Stomach smooth muscle (tissue), 2 donors: Measurements from ENCODE around the gene LRMDA.

ENCODE experiments used
- H3K27ac ChIP-seq: one replicate; pipeline ENCODE4 v1.7.0; 2013; ENCODE audit warnings: mild to moderate bottlenecking, low read length, inconsistent platforms
- H3K27me3 ChIP-seq, 2 donors: one replicate each; pipeline ENCODE4 v1.7.0; 2013; ENCODE audit warnings: low read length in 2 of 2; ENCODE audit not compliant: insufficient read depth in 2 of 2, control insufficient read depth in 1 of 2
- H3K36me3 ChIP-seq, 2 donors: one replicate each; pipeline ENCODE4 v1.7.0; 2013; ENCODE audit warnings: low read length in 2 of 2; ENCODE audit not compliant: control insufficient read depth in 2 of 2, insufficient read depth in 2 of 2
- H3K4me1 ChIP-seq: one replicate; pipeline ENCODE4 v1.7.0; 2013; ENCODE audit warnings: low read length; ENCODE audit not compliant: control insufficient read depth, insufficient read depth
- H3K4me3 ChIP-seq, 2 donors: one replicate each; pipeline ENCODE4 v1.7.0; 2013; ENCODE audit warnings: low read length in 2 of 2
- H3K9ac ChIP-seq, 2 donors: one replicate each; pipeline ENCODE4 v1.7.0; 2013; ENCODE audit warnings: low read length in 2 of 2, mild to moderate bottlenecking in 1 of 2
- H3K9me3 ChIP-seq, 2 donors: one replicate each; pipeline ENCODE4 v1.7.0; 2013; ENCODE audit warnings: low read length in 2 of 2; ENCODE audit not compliant: control insufficient read depth in 2 of 2
- donor health status: healthy.
- donor health status: Pancreatic carcinoma.

Gene LRMDA

DNA sequence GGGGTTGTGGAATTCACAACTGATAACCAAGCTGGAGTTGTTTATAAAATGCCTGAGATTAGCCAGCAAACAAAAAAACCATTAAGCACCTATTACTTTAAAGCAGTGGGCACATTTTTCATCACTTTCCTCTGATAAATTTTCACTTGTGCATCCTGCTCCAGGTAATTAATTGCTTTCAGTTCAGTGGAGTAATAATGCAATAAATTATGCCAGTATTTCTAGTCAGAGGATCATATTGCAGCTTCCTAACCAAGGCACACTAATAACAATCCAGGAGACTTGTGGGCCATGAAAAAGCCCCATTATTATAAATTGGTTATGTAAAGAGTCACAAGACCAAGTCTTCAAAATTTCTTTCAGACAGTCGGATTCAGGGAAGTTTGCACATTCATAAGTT is 193.2 kb downstream of the LRMDA start:
- H3K36me3 ChIP-seq, result no peaks in the 10 kb centered on the region
- no peaks in the 10 kb centered on the region for H3K4me1 ChIP-seq
- no peak overlapping the region for H3K27ac ChIP-seq
- H3K4me3 ChIP-seq, result no peak overlapping the region
- no peak overlapping the region for H3K9ac ChIP-seq
- no peaks in the 10 kb centered on the region for H3K27me3 ChIP-seq
- no peaks in the 10 kb centered on the region for H3K9me3 ChIP-seq

DNA sequence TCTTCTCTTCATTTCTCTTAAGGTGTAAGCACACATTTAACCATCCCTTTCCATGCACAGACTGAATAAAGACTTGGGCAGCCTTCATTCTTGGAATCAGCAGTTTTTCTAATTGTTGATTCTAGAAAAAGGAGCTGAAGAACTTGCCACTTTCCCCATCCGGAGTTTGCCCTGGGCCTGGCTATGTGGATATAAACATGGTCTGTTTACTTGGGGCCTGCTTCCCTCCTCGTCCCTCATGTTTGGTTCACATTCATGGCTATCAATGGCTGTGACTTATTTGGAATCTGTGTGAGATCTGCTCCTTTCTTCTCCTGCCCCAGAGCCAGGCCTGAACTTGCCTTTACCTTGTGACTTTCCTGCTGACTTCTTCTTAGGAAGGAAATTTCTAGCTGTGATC is 199.3 kb downstream of the LRMDA start:
- H3K36me3 ChIP-seq, result no peaks in the 10 kb centered on the region
- H3K27me3 ChIP-seq, result peaks cover 0 to 2% of the 10 kb centered on the region in 2 donors
- H3K4me3 ChIP-seq, result no peak overlapping the region
- no peaks in the 10 kb centered on the region for H3K4me1 ChIP-seq
- no peak overlapping the region for H3K27ac ChIP-seq
- H3K9ac ChIP-seq, result no peak overlapping the region
- no peaks in the 10 kb centered on the region for H3K9me3 ChIP-seq

- H3K4me3 ChIP-seq, result no peak overlapping the region
- H3K4me1 ChIP-seq, result no peaks in the 10 kb centered on the region
- H3K9me3 ChIP-seq, result no peaks in the 10 kb centered on the region
- H3K9ac ChIP-seq, result no peak overlapping the region
- H3K27ac ChIP-seq, result no peak overlapping the region
- H3K36me3 ChIP-seq, result no peaks in the 10 kb centered on the region
- peaks cover 0 to 2% of the 10 kb centered on the region in 2 donors for H3K27me3 ChIP-seq
Measured at GRCh38 chr10:75632805-75633462, 201.5 kb downstream of the LRMDA start.

GRCh38 chr10:75633568-75633967 is 202.1 kb downstream of the LRMDA start:
- Histone ChIP-seq H3K9me3 (no peaks in the 10 kb centered on the region), H3K9ac (no peak overlapping the region)

GRCh38 chr10:75634947-75635346 is 203.5 kb downstream of the LRMDA start:
- no peak overlapping the region for H3K4me3 ChIP-seq
- H3K9ac ChIP-seq, result no peak overlapping the region
- H3K27me3 ChIP-seq, result peaks cover 2% of the 10 kb centered on the region in 2 donors
- H3K27ac ChIP-seq, result no peak overlapping the region
- H3K4me1 ChIP-seq, result no peaks in the 10 kb centered on the region
- no peaks in the 10 kb centered on the region for H3K9me3 ChIP-seq
- H3K36me3 ChIP-seq, result no peaks in the 10 kb centered on the region

More at GRCh38 chr10:75633568-75633967, 202.1 kb downstream of the LRMDA start:
- Histone ChIP-seq H3K4me1 (no peaks in the 10 kb centered on the region), H3K4me3 (no peak overlapping the region), H3K27me3 (peaks cover 0 to 2% of the 10 kb centered on the region in 2 donors), H3K27ac (no peak overlapping the region), H3K36me3 (no peaks in the 10 kb centered on the region)

DNA sequence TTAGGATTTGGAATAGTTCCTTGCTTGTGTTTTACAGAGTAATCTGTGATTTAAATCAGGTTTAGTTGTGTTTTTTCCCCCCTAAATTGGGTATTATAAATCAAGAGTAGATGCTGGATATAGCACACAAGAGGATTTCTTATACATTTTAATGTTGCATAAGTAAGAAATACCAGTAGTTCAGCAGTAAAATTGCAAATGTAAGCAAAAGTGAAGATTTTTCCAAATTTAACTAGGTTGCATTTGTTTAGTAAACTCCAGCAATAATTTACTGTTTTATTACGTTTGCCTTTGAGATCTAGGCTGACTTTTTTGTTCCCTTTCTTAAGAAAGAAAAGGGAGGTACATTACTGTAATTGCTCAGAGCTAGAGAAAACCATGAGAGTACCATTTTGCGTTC is 207.3 kb downstream of the LRMDA start:
- no peak overlapping the region for H3K27ac ChIP-seq
- no peaks in the 10 kb centered on the region for H3K4me1 ChIP-seq
- no peak overlapping the region for H3K9ac ChIP-seq
- H3K36me3 ChIP-seq, result no peaks in the 10 kb centered on the region
- no peaks in the 10 kb centered on the region for H3K9me3 ChIP-seq
- peaks cover 2% of the 10 kb centered on the region in 2 donors for H3K27me3 ChIP-seq
- H3K4me3 ChIP-seq, result no peak overlapping the region

- Histone ChIP-seq H3K4me1 (no peaks in the 10 kb centered on the region), H3K27me3 (peaks cover 2% of the 10 kb centered on the region in 2 donors), H3K9ac (no peak overlapping the region), H3K4me3 (no peak overlapping the region), H3K9me3 (no peaks in the 10 kb centered on the region), H3K27ac (no peak overlapping the region), H3K36me3 (no peaks in the 10 kb centered on the region)
Measured at GRCh38 chr10:75639736-75640135, 208.3 kb downstream of the LRMDA start.

GRCh38 chr10:75640381-75640780 is 209.0 kb downstream of the LRMDA start:
- Histone ChIP-seq H3K27me3 (peaks cover 2% of the 10 kb centered on the region in 2 donors), H3K27ac (no peak overlapping the region), H3K36me3 (no peaks in the 10 kb centered on the region), H3K4me1 (no peaks in the 10 kb centered on the region), H3K4me3 (no peak overlapping the region), H3K9ac (no peak overlapping the region), H3K9me3 (no peaks in the 10 kb centered on the region)

- Histone ChIP-seq H3K36me3 (no peaks in the 10 kb centered on the region), H3K4me1 (no peaks in the 10 kb centered on the region), H3K27me3 (peaks cover 0 to 2% of the 10 kb centered on the region in 2 donors), H3K9ac (no peak overlapping the region), H3K27ac (no peak overlapping the region), H3K9me3 (no peaks in the 10 kb centered on the region), H3K4me3 (no peak overlapping the region)
Measured at GRCh38 chr10:75640803-75641202, 209.4 kb downstream of the LRMDA start.

- no peak overlapping the region for H3K9ac ChIP-seq
- no peaks in the 10 kb centered on the region for H3K9me3 ChIP-seq
- no peak overlapping the region for H3K4me3 ChIP-seq
- H3K27me3 ChIP-seq, result peaks cover 0 to 2% of the 10 kb centered on the region in 2 donors
- H3K36me3 ChIP-seq, result no peaks in the 10 kb centered on the region
- no peaks in the 10 kb centered on the region for H3K4me1 ChIP-seq
- no peak overlapping the region for H3K27ac ChIP-seq
Measured at GRCh38 chr10:75643405-75643804, 212.0 kb downstream of the LRMDA start.

- no peaks in the 10 kb centered on the region for H3K9me3 ChIP-seq
- H3K27ac ChIP-seq, result no peak overlapping the region
- no peak overlapping the region for H3K9ac ChIP-seq
- peaks cover 0 to 2% of the 10 kb centered on the region in 2 donors for H3K27me3 ChIP-seq
- no peaks in the 10 kb centered on the region for H3K36me3 ChIP-seq
- H3K4me3 ChIP-seq, result no peak overlapping the region
- no peaks in the 10 kb centered on the region for H3K4me1 ChIP-seq
Measured at GRCh38 chr10:75643944-75644692, 212.7 kb downstream of the LRMDA start.
